Measurements from ENCODE around the gene FGF18.
"Not testable (repeated sequence)": the region's sequence is repeated elsewhere in the genome, so short reads cannot be mapped to it uniquely, and the experiment has no call there.

The FGF18 gene

GRCh38 chr5:171418982-171419687, at the start of gene FGF18:
Gene FGF18 (plus strand): TSS chr5:171419647. CDS start chr5:171420200, 553 bp downstream.
- Histone ChIP-seq H3K4me3 (ENCODE audit: low read depth in 1 of 2, low read length in 2 of 2) (peak within 1 kb of the TSS; percentile 44 to 63), H3K36me3 (ENCODE audit: control insufficient read depth in 1 of 2, insufficient read depth in 2 of 2, low read length in 2 of 2) (no peaks in the 10 kb centered on the region), H3K9me3 (ENCODE audit: control insufficient read depth in 1 of 2, low read length in 2 of 2) (no peaks in the 10 kb centered on the region), H3K27me3 (ENCODE audit: low read depth, low read length) (peaks cover 9% of the 10 kb centered on the region), H3K27ac (ENCODE audit: low read length) (no peak within 1 kb of the TSS), H3K4me1 (ENCODE audit: control insufficient read depth in 1 of 2, insufficient read depth in 2 of 2, low read length in 2 of 2) (peaks cover 0 to 30% of the 10 kb centered on the region in 2 donors)

- H3K27ac ChIP-seq (ENCODE audit: low read length): no peak overlapping the region
- no peaks in the 10 kb centered on the region for H3K27me3 ChIP-seq (ENCODE audit: low read depth, low read length)
- H3K4me1 ChIP-seq (ENCODE audit: control insufficient read depth in 1 of 2, insufficient read depth in 2 of 2, low read length in 2 of 2): no peaks in the 10 kb centered on the region
- H3K4me3 ChIP-seq (ENCODE audit: low read depth in 1 of 2, low read length in 2 of 2): no peak overlapping the region
- no peaks in the 10 kb centered on the region for H3K9me3 ChIP-seq (ENCODE audit: control insufficient read depth in 1 of 2, low read length in 2 of 2)
- no peaks in the 10 kb centered on the region for H3K36me3 ChIP-seq (ENCODE audit: control insufficient read depth in 1 of 2, insufficient read depth in 2 of 2, low read length in 2 of 2)
Measured at GRCh38 chr5:171369898-171370297, 49.5 kb upstream of the FGF18 start.

GRCh38 chr5:171370881-171371280, 48.6 kb upstream of the FGF18 start:
- not testable (repeated sequence) for H3K4me3 ChIP-seq (ENCODE audit: low read depth in 1 of 2, low read length in 2 of 2); H3K4me1 ChIP-seq (ENCODE audit: control insufficient read depth in 1 of 2, insufficient read depth in 2 of 2, low read length in 2 of 2); H3K27ac ChIP-seq (ENCODE audit: low read length); H3K36me3 ChIP-seq (ENCODE audit: control insufficient read depth in 1 of 2, insufficient read depth in 2 of 2, low read length in 2 of 2); H3K27me3 ChIP-seq (ENCODE audit: low read depth, low read length); H3K9me3 ChIP-seq (ENCODE audit: control insufficient read depth in 1 of 2, low read length in 2 of 2)

- H3K27ac ChIP-seq (ENCODE audit: low read length): no peak overlapping the region
- no peaks in the 10 kb centered on the region for H3K36me3 ChIP-seq (ENCODE audit: control insufficient read depth in 1 of 2, insufficient read depth in 2 of 2, low read length in 2 of 2)
- H3K27me3 ChIP-seq (ENCODE audit: low read depth, low read length): no peaks in the 10 kb centered on the region
- no peaks in the 10 kb centered on the region for H3K4me1 ChIP-seq (ENCODE audit: control insufficient read depth in 1 of 2, insufficient read depth in 2 of 2, low read length in 2 of 2)
- H3K4me3 ChIP-seq (ENCODE audit: low read depth in 1 of 2, low read length in 2 of 2): no peak overlapping the region
- no peaks in the 10 kb centered on the region for H3K9me3 ChIP-seq (ENCODE audit: control insufficient read depth in 1 of 2, low read length in 2 of 2)
Measured at GRCh38 chr5:171371326-171371725, 48.1 kb upstream of the FGF18 start.

- H3K36me3 ChIP-seq (ENCODE audit: control insufficient read depth in 1 of 2, insufficient read depth in 2 of 2, low read length in 2 of 2): no peaks in the 10 kb centered on the region
- no peaks in the 10 kb centered on the region for H3K9me3 ChIP-seq (ENCODE audit: control insufficient read depth in 1 of 2, low read length in 2 of 2)
- no peaks in the 10 kb centered on the region for H3K27me3 ChIP-seq (ENCODE audit: low read depth, low read length)
- no peaks in the 10 kb centered on the region for H3K4me1 ChIP-seq (ENCODE audit: control insufficient read depth in 1 of 2, insufficient read depth in 2 of 2, low read length in 2 of 2)
- no peak overlapping the region for H3K4me3 ChIP-seq (ENCODE audit: low read depth in 1 of 2, low read length in 2 of 2)
- H3K27ac ChIP-seq (ENCODE audit: low read length): no peak overlapping the region
Measured at GRCh38 chr5:171379961-171380360, 39.5 kb upstream of the FGF18 start.

GRCh38 chr5:171384416-171384815, 35.0 kb upstream of the FGF18 start:
- H3K27me3 ChIP-seq (ENCODE audit: low read depth, low read length); H3K4me3 ChIP-seq (ENCODE audit: low read depth in 1 of 2, low read length in 2 of 2); H3K27ac ChIP-seq (ENCODE audit: low read length); H3K36me3 ChIP-seq (ENCODE audit: control insufficient read depth in 1 of 2, insufficient read depth in 2 of 2, low read length in 2 of 2); H3K4me1 ChIP-seq (ENCODE audit: control insufficient read depth in 1 of 2, insufficient read depth in 2 of 2, low read length in 2 of 2); H3K9me3 ChIP-seq (ENCODE audit: control insufficient read depth in 1 of 2, low read length in 2 of 2): not testable (repeated sequence)

GRCh38 chr5:171384999-171385398, 34.4 kb upstream of the FGF18 start:
- not testable (repeated sequence) for H3K27ac ChIP-seq (ENCODE audit: low read length); H3K4me3 ChIP-seq (ENCODE audit: low read depth in 1 of 2, low read length in 2 of 2); H3K9me3 ChIP-seq (ENCODE audit: control insufficient read depth in 1 of 2, low read length in 2 of 2); H3K27me3 ChIP-seq (ENCODE audit: low read depth, low read length); H3K36me3 ChIP-seq (ENCODE audit: control insufficient read depth in 1 of 2, insufficient read depth in 2 of 2, low read length in 2 of 2); H3K4me1 ChIP-seq (ENCODE audit: control insufficient read depth in 1 of 2, insufficient read depth in 2 of 2, low read length in 2 of 2)

GRCh38 chr5:171386006-171386671, 33.3 kb upstream of the FGF18 start:
- Histone ChIP-seq H3K27ac (ENCODE audit: low read length) (no peak overlapping the region), H3K9me3 (ENCODE audit: control insufficient read depth in 1 of 2, low read length in 2 of 2) (no peaks in the 10 kb centered on the region), H3K4me3 (ENCODE audit: low read depth in 1 of 2, low read length in 2 of 2) (no peak overlapping the region), H3K27me3 (ENCODE audit: low read depth, low read length) (no peaks in the 10 kb centered on the region), H3K4me1 (ENCODE audit: control insufficient read depth in 1 of 2, insufficient read depth in 2 of 2, low read length in 2 of 2) (peaks cover 7 to 19% of the 10 kb centered on the region in 2 donors), H3K36me3 (ENCODE audit: control insufficient read depth in 1 of 2, insufficient read depth in 2 of 2, low read length in 2 of 2) (peaks cover 0 to 5% of the 10 kb centered on the region in 2 donors)

GRCh38 chr5:171386861-171387344, 32.5 kb upstream of the FGF18 start:
- peak overlapping the region; percentile 92 for H3K4me3 ChIP-seq (ENCODE audit: low read depth in 1 of 2, low read length in 2 of 2)
- no peaks in the 10 kb centered on the region for H3K27me3 ChIP-seq (ENCODE audit: low read depth, low read length)
- H3K27ac ChIP-seq (ENCODE audit: low read length): peak overlapping the region; percentile 98
- peaks cover 0 to 11% of the 10 kb centered on the region in 2 donors for H3K36me3 ChIP-seq (ENCODE audit: control insufficient read depth in 1 of 2, insufficient read depth in 2 of 2, low read length in 2 of 2)
- no peaks in the 10 kb centered on the region for H3K9me3 ChIP-seq (ENCODE audit: control insufficient read depth in 1 of 2, low read length in 2 of 2)
- peaks cover 8 to 23% of the 10 kb centered on the region in 2 donors for H3K4me1 ChIP-seq (ENCODE audit: control insufficient read depth in 1 of 2, insufficient read depth in 2 of 2, low read length in 2 of 2)

GRCh38 chr5:171387345-171387969, 32.0 kb upstream of the FGF18 start, which contains the start of gene NPM1:
Gene NPM1 (plus strand): TSS chr5:171387849. CDS start chr5:171387949, 100 bp downstream.
- H3K27me3 ChIP-seq (ENCODE audit: low read depth, low read length): no peaks in the 10 kb centered on the region
- no peaks in the 10 kb centered on the region for H3K9me3 ChIP-seq (ENCODE audit: control insufficient read depth in 1 of 2, low read length in 2 of 2)
- H3K4me1 ChIP-seq (ENCODE audit: control insufficient read depth in 1 of 2, insufficient read depth in 2 of 2, low read length in 2 of 2): peaks cover 8 to 23% of the 10 kb centered on the region in 2 donors
- H3K4me3 ChIP-seq (ENCODE audit: low read depth in 1 of 2, low read length in 2 of 2): peak within 1 kb of the TSS; percentile 92
- peaks cover 0 to 16% of the 10 kb centered on the region in 2 donors for H3K36me3 ChIP-seq (ENCODE audit: control insufficient read depth in 1 of 2, insufficient read depth in 2 of 2, low read length in 2 of 2)
- H3K27ac ChIP-seq (ENCODE audit: low read length): peak within 1 kb of the TSS; percentile 98
